ENCODE data around the gene RORB. TPM values are rescaled to one million over a fixed set of nuclear protein-coding genes. Genes with fewer than 3 reads are reported as not detected.

The RORB gene
- polyA plus RNA-seq (2013, experiment 1 of 2), result 1.1 TPM
- polyA plus RNA-seq (2013, experiment 2 of 2), result 1.1 TPM

- Histone ChIP-seq H3K4me2 (ENCODE audit: low read length) (peak within 1 kb of the TSS; percentile 83), H3K4me3 (ENCODE audit: low read length) (peak within 1 kb of the TSS; percentile 63), H2BK120ac (ENCODE audit: low read depth, low read length) (no peak within 1 kb of the TSS), H3K9ac (ENCODE audit: low read length) (peak within 1 kb of the TSS; percentile 47), H3K4me1 (ENCODE audit: control insufficient read depth, low read depth, low read length) (peaks cover 4% of the 10 kb centered on the region), H3K79me1 (ENCODE audit: low read length) (no peaks in the 10 kb centered on the region), H3K36me3 (ENCODE audit: control insufficient read depth, insufficient read depth, low read length) (no peaks in the 10 kb centered on the region), H3K79me2 (ENCODE audit: control insufficient read depth, insufficient read depth, low read length) (no peaks in the 10 kb centered on the region), H4K8ac (ENCODE audit: low read depth, low read length) (no peak within 1 kb of the TSS), H3K23ac (ENCODE audit: low read length) (no peak within 1 kb of the TSS), H3K27me3 (ENCODE audit: insufficient read depth, low read length, poor library complexity) (peaks cover 11% of the 10 kb centered on the region), H2BK15ac (replicated peaks; ENCODE audit: low read depth) (no peak within 1 kb of the TSS), H4K5ac (ENCODE audit: low read length) (no peak within 1 kb of the TSS), H2AK5ac (ENCODE audit: low read length) (no peak within 1 kb of the TSS), H3K56ac (ENCODE audit: low read length) (peak within 1 kb of the TSS; percentile 81), H2BK5ac (ENCODE audit: low read length) (no peak within 1 kb of the TSS), H3K27ac (ENCODE audit: low read depth, low read length) (no peak within 1 kb of the TSS), H3K18ac (ENCODE audit: low read length) (no peak within 1 kb of the TSS), H3K4ac (ENCODE audit: low read depth, low read length) (no peak within 1 kb of the TSS)
- DNase-seq, result peak; percentile 86
- WGBS (ENCODE audit: extremely low coverage, insufficient coverage, low lambda C conversion rate), result no CpG with 5 or more reads among the region's 50 CpGs
Observed at GRCh38 chr9:74496819-74497747, at the start of gene RORB. TSS of gene RORB (plus strand) at chr9:74497335. CDS start at chr9:74497977, 642 bp downstream.

- H3K79me2 ChIP-seq (ENCODE audit: control insufficient read depth, insufficient read depth, low read length), result no peaks in the 10 kb centered on the region
- no peaks in the 10 kb centered on the region for H3K36me3 ChIP-seq (ENCODE audit: control insufficient read depth, insufficient read depth, low read length)
- H4K5ac ChIP-seq (ENCODE audit: low read length), result no peak overlapping the region
- no peak overlapping the region for H3K56ac ChIP-seq (ENCODE audit: low read length)
- H3K27ac ChIP-seq (ENCODE audit: low read depth, low read length), result no peak overlapping the region
- H3K4me3 ChIP-seq (ENCODE audit: low read length), result no peak overlapping the region
- H2BK120ac ChIP-seq (ENCODE audit: low read depth, low read length), result no peak overlapping the region
- no peaks in the 10 kb centered on the region for H3K27me3 ChIP-seq (ENCODE audit: insufficient read depth, low read length, poor library complexity)
- no peak overlapping the region for H3K4me2 ChIP-seq (ENCODE audit: low read length)
- H2AK5ac ChIP-seq (ENCODE audit: low read length), result no peak overlapping the region
- H4K8ac ChIP-seq (ENCODE audit: low read depth, low read length), result no peak overlapping the region
- no peak for DNase-seq
- H2BK5ac ChIP-seq (ENCODE audit: low read length), result no peak overlapping the region
- H3K79me1 ChIP-seq (ENCODE audit: low read length), result no peaks in the 10 kb centered on the region
- no CpG with 5 or more reads among the region's 2 CpGs for WGBS (ENCODE audit: extremely low coverage, insufficient coverage, low lambda C conversion rate)
- H3K23ac ChIP-seq (ENCODE audit: low read length), result no peak overlapping the region
- no peak overlapping the region for H2BK15ac ChIP-seq (replicated peaks; ENCODE audit: low read depth)
- H3K4ac ChIP-seq (ENCODE audit: low read depth, low read length), result no peak overlapping the region
- H3K4me1 ChIP-seq (ENCODE audit: control insufficient read depth, low read depth, low read length), result no peaks in the 10 kb centered on the region
- H3K18ac ChIP-seq (ENCODE audit: low read length), result no peak overlapping the region
- H3K9ac ChIP-seq (ENCODE audit: low read length), result no peak overlapping the region
Observed at GRCh38 chr9:74447451-74448193, 49.5 kb upstream of the RORB start.

- no peak overlapping the region for H3K56ac ChIP-seq (ENCODE audit: low read length)
- no CpG with 5 or more reads among the region's 2 CpGs for WGBS (ENCODE audit: extremely low coverage, insufficient coverage, low lambda C conversion rate)
- H3K4me2 ChIP-seq (ENCODE audit: low read length), result no peak overlapping the region
- no peaks in the 10 kb centered on the region for H3K36me3 ChIP-seq (ENCODE audit: control insufficient read depth, insufficient read depth, low read length)
- H2AK5ac ChIP-seq (ENCODE audit: low read length), result no peak overlapping the region
- H3K79me2 ChIP-seq (ENCODE audit: control insufficient read depth, insufficient read depth, low read length), result no peaks in the 10 kb centered on the region
- no peak overlapping the region for H4K8ac ChIP-seq (ENCODE audit: low read depth, low read length)
- no peak overlapping the region for H3K23ac ChIP-seq (ENCODE audit: low read length)
- no peaks in the 10 kb centered on the region for H3K4me1 ChIP-seq (ENCODE audit: control insufficient read depth, low read depth, low read length)
- H3K4me3 ChIP-seq (ENCODE audit: low read length), result no peak overlapping the region
- H3K4ac ChIP-seq (ENCODE audit: low read depth, low read length), result no peak overlapping the region
- H3K18ac ChIP-seq (ENCODE audit: low read length), result no peak overlapping the region
- no peaks in the 10 kb centered on the region for H3K27me3 ChIP-seq (ENCODE audit: insufficient read depth, low read length, poor library complexity)
- H3K79me1 ChIP-seq (ENCODE audit: low read length), result no peaks in the 10 kb centered on the region
- no peak overlapping the region for H2BK5ac ChIP-seq (ENCODE audit: low read length)
- H4K5ac ChIP-seq (ENCODE audit: low read length), result no peak overlapping the region
- no peak overlapping the region for H2BK15ac ChIP-seq (replicated peaks; ENCODE audit: low read depth)
- H2BK120ac ChIP-seq (ENCODE audit: low read depth, low read length), result no peak overlapping the region
- no peak for DNase-seq
- no peak overlapping the region for H3K9ac ChIP-seq (ENCODE audit: low read length)
- no peak overlapping the region for H3K27ac ChIP-seq (ENCODE audit: low read depth, low read length)
Observed at GRCh38 chr9:74449060-74449459, 48.1 kb upstream of the RORB start.

GRCh38 chr9:74458832-74459231 is 38.3 kb upstream of the RORB start:
- H3K27me3 ChIP-seq (ENCODE audit: insufficient read depth, low read length, poor library complexity), result no peaks in the 10 kb centered on the region
- no CpG with 5 or more reads among the region's 4 CpGs for whole genome bisulfite sequencing (ENCODE audit: extremely low coverage, insufficient coverage, low lambda C conversion rate)

GRCh38 chr9:74463825-74464224 is 33.3 kb upstream of the RORB start:
- H3K18ac ChIP-seq (ENCODE audit: low read length), result no peak overlapping the region
- H3K4me3 ChIP-seq (ENCODE audit: low read length), result no peak overlapping the region
- H4K8ac ChIP-seq (ENCODE audit: low read depth, low read length), result no peak overlapping the region
- H3K79me1 ChIP-seq (ENCODE audit: low read length), result no peaks in the 10 kb centered on the region
- no peak overlapping the region for H2BK5ac ChIP-seq (ENCODE audit: low read length)
- H3K23ac ChIP-seq (ENCODE audit: low read length), result no peak overlapping the region
- H3K4me2 ChIP-seq (ENCODE audit: low read length), result no peak overlapping the region
- no peaks in the 10 kb centered on the region for H3K27me3 ChIP-seq (ENCODE audit: insufficient read depth, low read length, poor library complexity)
- DNase-seq, result no peak
- H3K56ac ChIP-seq (ENCODE audit: low read length), result no peak overlapping the region
- WGBS (ENCODE audit: extremely low coverage, insufficient coverage, low lambda C conversion rate), result no CpG with 5 or more reads among the region's 1 CpG
- H2BK120ac ChIP-seq (ENCODE audit: low read depth, low read length), result no peak overlapping the region
- H3K79me2 ChIP-seq (ENCODE audit: control insufficient read depth, insufficient read depth, low read length), result no peaks in the 10 kb centered on the region
- no peaks in the 10 kb centered on the region for H3K36me3 ChIP-seq (ENCODE audit: control insufficient read depth, insufficient read depth, low read length)
- H2AK5ac ChIP-seq (ENCODE audit: low read length), result no peak overlapping the region
- no peak overlapping the region for H3K27ac ChIP-seq (ENCODE audit: low read depth, low read length)
- no peaks in the 10 kb centered on the region for H3K4me1 ChIP-seq (ENCODE audit: control insufficient read depth, low read depth, low read length)
- H4K5ac ChIP-seq (ENCODE audit: low read length), result no peak overlapping the region
- no peak overlapping the region for H2BK15ac ChIP-seq (replicated peaks; ENCODE audit: low read depth)
- H3K9ac ChIP-seq (ENCODE audit: low read length), result no peak overlapping the region
- H3K4ac ChIP-seq (ENCODE audit: low read depth, low read length), result no peak overlapping the region

More at GRCh38 chr9:74458832-74459231, 38.3 kb upstream of the RORB start:
- DNase-seq, result peak; percentile 24
- no peak overlapping the region for H2BK120ac ChIP-seq (ENCODE audit: low read depth, low read length)
- H3K23ac ChIP-seq (ENCODE audit: low read length), result no peak overlapping the region
- H3K4me3 ChIP-seq (ENCODE audit: low read length), result no peak overlapping the region
- H3K9ac ChIP-seq (ENCODE audit: low read length), result no peak overlapping the region
- no peaks in the 10 kb centered on the region for H3K4me1 ChIP-seq (ENCODE audit: control insufficient read depth, low read depth, low read length)
- no peaks in the 10 kb centered on the region for H3K79me1 ChIP-seq (ENCODE audit: low read length)
- H3K18ac ChIP-seq (ENCODE audit: low read length), result no peak overlapping the region
- no peak overlapping the region for H2BK5ac ChIP-seq (ENCODE audit: low read length)
- no peaks in the 10 kb centered on the region for H3K79me2 ChIP-seq (ENCODE audit: control insufficient read depth, insufficient read depth, low read length)
- H4K5ac ChIP-seq (ENCODE audit: low read length), result no peak overlapping the region
- no peak overlapping the region for H3K4me2 ChIP-seq (ENCODE audit: low read length)
- H2AK5ac ChIP-seq (ENCODE audit: low read length), result no peak overlapping the region
- H3K27ac ChIP-seq (ENCODE audit: low read depth, low read length), result no peak overlapping the region
- H3K36me3 ChIP-seq (ENCODE audit: control insufficient read depth, insufficient read depth, low read length), result no peaks in the 10 kb centered on the region
- no peak overlapping the region for H3K4ac ChIP-seq (ENCODE audit: low read depth, low read length)
- no peak overlapping the region for H4K8ac ChIP-seq (ENCODE audit: low read depth, low read length)
- no peak overlapping the region for H3K56ac ChIP-seq (ENCODE audit: low read length)
- no peak overlapping the region for H2BK15ac ChIP-seq (replicated peaks; ENCODE audit: low read depth)
